H1 (cell line): Measurements from ENCODE around the gene CACNA1C. TPM values are rescaled to one million over a fixed set of nuclear protein-coding genes. Genes with fewer than 3 reads are reported as not detected.

Experiments used
- CHD7 ChIP-seq: fragments of 300-600 bp; sonication (generic); IDR thresholded peaks from 2 replicates; pipeline ENCODE4 v1.7.1; 2012; ENCODE audit warnings: low read length, moderate library complexity, mild to moderate bottlenecking, inconsistent platforms; ENCODE audit not compliant: insufficient replicate concordance
- JUND ChIP-seq: IDR thresholded peaks from 2 replicates; pipeline ENCODE4 v1.6.1; 2011; ENCODE audit warnings: mild to moderate bottlenecking, improper control_type of control experiment, low read length
- RFX5 ChIP-seq: IDR thresholded peaks from 2 replicates; pipeline ENCODE4 v1.6.1; 2011; ENCODE audit warnings: low read depth, low read length, improper control_type of control experiment, borderline replicate concordance
- SIRT6 ChIP-seq: IDR thresholded peaks from one replicate; pipeline ENCODE4 v1.7.1; 2012; ENCODE audit warnings: low read length, inconsistent platforms
- polyA plus RNA-seq, 7 experiments: library from polyadenylated mRNA; depleted of rRNA in 3 of 7; stranded (reverse) in 5 of 7; unstranded in 2 of 7; fragments of >200 nt in 5 of 7; fragments of 200-250 nt in 2 of 7; gene quantifications; 1 replicate in 5 of 7; 2 replicates in 1 of 7; 4 replicates in 1 of 7; pipeline versions ENCODE4 v1.2.1 to v1.2.3, GENCODE V29; 2011 to 2013; ENCODE audit warnings: missing spikeins in 2 of 7, mixed read lengths in 2 of 7
- total RNA-seq: library from RNA; stranded (reverse); fragmentation: NEBNext Ultra II Directional; extraction: Animal tissue kit (Norgen Biotek cat#: 25700); gene quantifications from 2 replicates; pipeline ENCODE4 v1.2.1, GENCODE V29; 2021

Gene CACNA1C
- total and polyA plus RNA-seq, 2 of the 8 experiments (the other 6 are each of a cell fraction or from before 2014, with no cell fraction given), result 1.3 TPM

DNA sequence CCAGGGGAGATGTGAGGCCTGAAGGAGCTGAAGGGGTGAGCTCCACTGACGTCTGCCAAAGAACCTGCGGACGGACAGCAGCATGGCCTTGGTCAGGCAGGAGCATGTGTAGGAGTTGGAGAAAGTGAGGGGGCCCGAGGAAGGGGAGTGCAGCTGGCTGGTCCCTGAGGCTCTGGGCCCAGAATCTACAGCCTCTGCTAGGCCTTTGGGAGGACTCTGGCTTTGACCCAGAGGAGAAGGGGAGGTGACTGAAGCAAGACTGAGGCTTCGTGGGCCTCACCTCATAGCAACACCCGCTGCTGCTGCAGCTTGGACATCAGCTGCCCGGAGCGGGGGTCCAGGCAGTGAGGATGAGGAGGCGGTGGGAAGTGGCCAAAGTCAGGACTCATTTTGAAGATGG is 525.4 kb downstream of the CACNA1C start (continued):
- TF ChIP-seq CHD7 (no peak), RFX5 (no peak), SIRT6 (no peak), JUND (no peak)
- TF ChIP-seq, all 59 proteins: peak for 0
